Thoracic aorta (tissue), 2 donors: ENCODE measurements around the gene COL18A1. TPM values are rescaled to one million over a fixed set of nuclear protein-coding genes. Genes with fewer than 3 reads are reported as not detected.

Experiments used
- ATAC-seq: fragments of 150-250 bp; one replicate; pipeline ENCODE4 v1.8.0; 2017; ENCODE audit warnings: low read depth; ENCODE audit not compliant: insufficient number of reproducible peaks, low FRiP score
- DNase-seq: peaks from one replicate; pipeline ENCODE4 v3.0.0-alpha.2; 2020; ENCODE audit warnings: low spot score
- H3K27ac ChIP-seq, 2 donors: fragments of 200-600 bp; sonication (generic); 1 replicate in 1 of 2; 2 replicates in 1 of 2; pipeline ENCODE4 v1.5.1; 2016; ENCODE audit warnings: mild to moderate bottlenecking in 2 of 2, moderate library complexity in 2 of 2
- H3K27me3 ChIP-seq: fragments of 200-600 bp; sonication (generic); replicated peaks from 2 replicates; pipeline ENCODE4 v1.6.0; 2016; ENCODE audit warnings: mild to moderate bottlenecking; ENCODE audit not compliant: insufficient read depth
- H3K36me3 ChIP-seq: fragments of 200-600 bp; sonication (generic); one replicate; pipeline ENCODE4 v1.5.1; 2016
- H3K4me1 ChIP-seq, 2 donors: fragments of 200-600 bp; sonication (generic); 1 replicate in 1 of 2; 2 replicates in 1 of 2; pipeline versions ENCODE4 v1.5.1 to v1.6.0; 2016; ENCODE audit warnings: low read depth in 2 of 2, mild to moderate bottlenecking in 1 of 2; ENCODE audit not compliant: control insufficient read depth in 1 of 2
- H3K4me3 ChIP-seq: fragments of 200-600 bp; sonication (generic); 2 replicates; pipeline ENCODE4 v1.5.1; 2016; ENCODE audit warnings: mild to moderate bottlenecking
- H3K9me3 ChIP-seq: fragments of 200-600 bp; sonication (generic); 2 replicates; pipeline ENCODE4 v1.5.1; 2016
- CTCF ChIP-seq: fragments of 200-600 bp; sonication (generic); IDR thresholded peaks from one replicate; pipeline ENCODE4 v1.5.1; 2019; ENCODE audit warnings: antibody characterized with exemption
- total RNA-seq, 2 donors: library from RNA; depleted of rRNA; stranded (reverse); fragments of >200 nt; gene quantifications; one replicate each; pipeline versions ENCODE4 v1.1.0 to v1.2.3, GENCODE V29; 2016

The COL18A1 gene
- total RNA-seq, 2 donors from 2014 or later, result 507 to 811 TPM

DNA sequence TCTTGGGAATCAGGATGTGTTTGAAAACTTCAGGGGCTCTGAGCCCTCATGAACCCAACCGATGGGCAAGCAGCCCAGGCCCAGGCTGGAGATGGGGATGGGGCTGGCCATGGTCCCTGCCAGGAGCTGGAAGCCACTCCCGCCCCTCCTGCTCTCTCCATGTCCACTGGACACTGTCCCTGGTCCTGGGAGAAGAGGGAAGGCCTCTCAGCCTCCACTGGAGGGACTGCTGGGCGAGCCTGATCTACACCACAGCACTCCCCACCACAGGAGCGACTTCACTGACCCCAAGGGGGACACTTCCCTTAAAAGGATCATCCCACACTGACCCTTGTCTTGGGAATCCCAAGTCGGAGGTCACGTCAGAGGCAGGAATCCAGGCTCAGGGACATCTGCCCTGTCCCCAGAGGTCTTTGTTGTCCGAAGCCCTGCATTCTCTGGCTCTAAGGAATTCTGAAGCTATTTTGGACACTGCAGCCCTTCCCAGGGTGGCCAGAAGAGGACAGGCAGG is 16.9 kb upstream of the COL18A1 start:
- TF ChIP-seq CTCF, result no peak
- H3K27ac ChIP-seq, result no peak overlapping the region
- ATAC-seq (no peak), DNase-seq (no peak)
- H3K4me1 ChIP-seq, result peaks cover 0 to 20% of the 10 kb centered on the region in 2 donors
- no peak overlapping the region for H3K4me3 ChIP-seq
- no peaks in the 10 kb centered on the region for H3K9me3 ChIP-seq
- H3K27me3 ChIP-seq, result no peaks in the 10 kb centered on the region
- no peaks in the 10 kb centered on the region for H3K36me3 ChIP-seq

GRCh38 chr21:45388611-45389296 is 16.2 kb upstream of the COL18A1 start:
- DNase-seq, result no peak
- no peak overlapping the region for H3K27ac ChIP-seq
- ATAC-seq, result no peak

GRCh38 chr21:45390121-45390751 is 14.7 kb upstream of the COL18A1 start:
- ATAC-seq, result no peak
- TF ChIP-seq CTCF, result no peak
- peaks cover 0 to 20% of the 10 kb centered on the region in 2 donors for H3K4me1 ChIP-seq
- no peaks in the 10 kb centered on the region for H3K27me3 ChIP-seq
- H3K4me3 ChIP-seq, result no peak overlapping the region
- H3K36me3 ChIP-seq, result no peaks in the 10 kb centered on the region
- no peaks in the 10 kb centered on the region for H3K9me3 ChIP-seq
- H3K27ac ChIP-seq, result no peak overlapping the region
- no peak for DNase-seq

More at GRCh38 chr21:45388611-45389296, 16.2 kb upstream of the COL18A1 start:
- no peaks in the 10 kb centered on the region for H3K36me3 ChIP-seq
- no peaks in the 10 kb centered on the region for H3K9me3 ChIP-seq
- TF ChIP-seq CTCF, result no peak
- H3K4me3 ChIP-seq, result no peak overlapping the region
- H3K27me3 ChIP-seq, result no peaks in the 10 kb centered on the region
- H3K4me1 ChIP-seq, result peaks cover 0 to 20% of the 10 kb centered on the region in 2 donors

- ATAC-seq (no peak), DNase-seq (no peak)
- H3K27ac ChIP-seq, result no peak overlapping the region
- H3K9me3 ChIP-seq, result no peaks in the 10 kb centered on the region
- no peaks in the 10 kb centered on the region for H3K27me3 ChIP-seq
- H3K36me3 ChIP-seq, result no peaks in the 10 kb centered on the region
- H3K4me3 ChIP-seq, result no peak overlapping the region
- TF ChIP-seq CTCF, result no peak
- H3K4me1 ChIP-seq, result peaks cover 0 to 18% of the 10 kb centered on the region in 2 donors
Observed at GRCh38 chr21:45390831-45391742, 13.9 kb upstream of the COL18A1 start.
